GM12873 (cell line): ENCODE data around the gene TTI1.

ENCODE experiments used
- CTCF ChIP-seq: IDR thresholded peaks from 2 replicates; pipeline ENCODE4 v1.5.1; 2012; ENCODE audit warnings: low read depth, mild to moderate bottlenecking, moderate library complexity, low read length, control low read depth; ENCODE audit not compliant: insufficient read depth; ENCODE audit errors: missing control alignments

The TTI1 gene

GRCh38 chr20:38033330-38034107, at the start of gene TTI1, which contains the start of gene RPRD1B:
Gene TTI1, minus strand, starts transcription at chr20:38033456. Its CDS starts 19,640 bp downstream, at chr20:38013816.
Gene RPRD1B, plus strand, starts transcription at chr20:38033746. Its CDS starts 202 bp downstream, at chr20:38033948.
- peak; percentile 3 for TF ChIP-seq CTCF

- TF ChIP-seq CTCF = no peak
These were observed 49.6 kb upstream of the TTI1 start for GRCh38 chr20:38082894-38083293.

- TF ChIP-seq CTCF = no peak
These were observed 48.3 kb upstream of the TTI1 start for GRCh38 chr20:38081575-38081974.

- no peak for TF ChIP-seq CTCF
These were observed 46.1 kb upstream of the TTI1 start for GRCh38 chr20:38079353-38079752.

- no peak for TF ChIP-seq CTCF
These were observed 44.8 kb upstream of the TTI1 start for GRCh38 chr20:38078084-38078483.

- no peak for TF ChIP-seq CTCF
These were observed 43.3 kb upstream of the TTI1 start for GRCh38 chr20:38076548-38076947.

GRCh38 chr20:38075161-38075998, 42.1 kb upstream of the TTI1 start:
- TF ChIP-seq CTCF = no peak
